NOMO-1 treated with dmso at 0.1 percent for 144 hours (cell line): ENCODE data around the gene NNMT.

Source experiments
- DNase-seq: peaks from one replicate; lab custom pipeline; 2025; ENCODE audit not compliant: unreplicated experiment; lab: John Stamatoyannopoulos, UW

Gene NNMT

GRCh38 chr11:114295676-114296604 is at the start of gene NNMT:
Gene NNMT, plus strand, starts transcription at chr11:114296399. Its CDS starts 158 bp downstream, at chr11:114296557.
- DNase-seq = no peak

- no peak for DNase-seq
These were observed 49.0 kb upstream of the NNMT start for GRCh38 chr11:114247070-114247789.

- DNase-seq = no peak
These were observed 46.0 kb upstream of the NNMT start for GRCh38 chr11:114250180-114250579.

GRCh38 chr11:114250993-114251814 is 45.0 kb upstream of the NNMT start:
- no peak for DNase-seq

GRCh38 chr11:114251815-114252337 is 44.3 kb upstream of the NNMT start:
- DNase-seq = no peak

DNA sequence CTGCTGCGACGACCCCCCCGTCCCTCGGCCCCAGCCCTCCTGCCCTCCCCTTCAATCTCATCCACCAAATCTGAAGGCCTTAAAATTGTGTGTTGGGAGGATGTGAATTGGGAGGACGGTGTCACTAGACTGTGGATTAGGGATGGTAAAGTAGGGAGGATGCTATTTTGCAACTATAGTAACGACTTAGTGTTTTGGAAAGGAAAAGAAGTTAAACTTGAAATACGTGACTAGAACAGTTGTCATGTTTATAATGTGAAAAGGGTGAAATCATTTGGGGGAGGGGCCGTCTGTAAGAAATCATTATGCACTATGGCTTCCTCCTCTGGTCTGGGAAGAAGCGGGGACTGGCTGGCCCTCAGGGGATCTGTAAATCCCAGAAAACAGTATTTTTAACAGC is 43.4 kb upstream of the NNMT start:
- DNase-seq = no peak

GRCh38 chr11:114253771-114254170 is 42.4 kb upstream of the NNMT start:
- DNase-seq = no peak

GRCh38 chr11:114254571-114255146 is 41.5 kb upstream of the NNMT start:
- no peak for DNase-seq

- DNase-seq = no peak
These were observed 40.9 kb upstream of the NNMT start for GRCh38 chr11:114255289-114255688.

GRCh38 chr11:114256176-114256966 is 39.8 kb upstream of the NNMT start:
- DNase-seq = no peak

DNA sequence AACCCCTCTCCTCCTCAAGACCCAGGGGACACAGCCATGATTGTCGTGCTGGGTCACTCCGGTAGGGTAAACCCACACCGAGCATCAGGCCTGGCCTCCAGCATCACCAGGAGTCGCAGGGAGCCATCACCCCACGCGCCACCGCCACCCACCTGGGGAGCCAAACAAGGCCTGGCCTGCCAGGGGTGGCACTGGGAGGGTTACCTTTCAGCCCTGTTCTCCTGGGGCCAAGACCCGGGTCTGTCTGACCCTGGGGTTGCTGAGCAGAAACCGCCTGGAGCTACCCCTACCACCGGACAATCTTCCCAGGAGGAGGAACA is 39.3 kb upstream of the NNMT start:
- no peak for DNase-seq

DNA sequence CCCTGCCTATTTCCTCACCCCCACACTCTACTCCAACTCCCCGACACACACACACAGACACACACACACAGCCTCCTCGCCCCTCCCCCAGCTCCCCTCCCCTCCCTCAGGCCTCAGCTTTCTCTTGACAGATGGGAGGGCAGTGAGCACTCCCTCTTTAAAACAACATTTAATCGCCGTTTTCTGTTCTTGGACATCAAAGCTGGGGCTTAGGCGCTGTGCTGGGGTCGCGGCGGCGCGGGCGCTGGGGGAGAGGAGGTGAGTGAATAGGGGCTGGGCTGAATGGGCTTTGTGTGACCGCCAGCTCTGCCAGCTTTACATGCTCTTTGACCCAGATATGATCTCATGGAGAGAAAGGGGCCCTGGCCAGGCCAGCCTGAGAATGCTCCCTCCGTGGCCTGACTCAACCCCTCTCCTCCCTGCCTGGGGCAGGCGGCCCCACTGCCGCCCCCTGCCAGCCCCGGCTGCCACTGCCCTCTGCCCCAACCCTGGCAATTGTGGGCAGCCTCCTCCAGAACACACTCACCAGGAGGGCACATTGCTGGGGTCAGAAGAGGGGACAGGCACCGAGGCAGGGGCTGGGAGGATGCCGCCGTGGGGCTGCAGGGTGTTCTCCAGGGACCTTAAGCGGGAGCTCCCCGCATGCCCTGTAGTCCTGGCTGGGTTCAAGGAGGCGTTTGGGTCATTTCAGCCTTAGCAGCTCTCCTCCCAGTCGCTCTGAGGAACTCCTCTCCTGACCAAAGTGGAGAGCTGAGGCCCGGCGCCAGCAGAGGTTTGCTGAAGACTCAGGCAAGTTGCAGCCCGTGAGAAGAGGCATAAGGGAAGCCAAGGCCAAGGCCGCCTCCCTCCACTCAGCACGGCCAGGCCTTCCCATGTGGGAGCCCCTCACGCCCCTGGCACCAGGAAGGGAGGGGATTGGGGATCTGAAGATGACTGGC is 38.3 kb upstream of the NNMT start:
- DNase-seq = no peak

GRCh38 chr11:114258696-114259095 is 37.5 kb upstream of the NNMT start:
- DNase-seq = peak; percentile 35

DNA sequence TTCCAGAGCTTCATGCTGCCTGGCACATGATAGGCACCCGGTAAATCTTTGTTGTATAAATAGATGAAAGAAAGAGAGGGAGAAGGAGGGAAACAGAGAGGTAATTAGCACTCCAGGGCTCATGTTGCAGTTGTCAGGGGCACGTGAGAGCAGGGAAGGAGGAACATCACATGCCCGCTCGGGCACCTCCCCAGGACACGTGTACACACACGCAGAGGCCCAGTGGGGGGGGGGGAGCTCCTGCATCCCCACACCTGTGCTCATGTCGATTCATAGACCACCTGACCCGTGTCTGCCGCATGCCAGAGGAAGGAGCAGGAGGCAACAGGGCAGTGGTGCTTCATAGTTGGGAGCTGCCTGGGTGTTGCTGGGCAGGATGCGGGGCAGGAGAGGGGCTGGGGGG is 37.1 kb upstream of the NNMT start:
- DNase-seq = no peak

- DNase-seq = no peak
These were observed 36.6 kb upstream of the NNMT start for GRCh38 chr11:114259551-114259983.

GRCh38 chr11:114260077-114260476 is 36.1 kb upstream of the NNMT start:
- no peak for DNase-seq

- no peak for DNase-seq
These were observed 35.7 kb upstream of the NNMT start for GRCh38 chr11:114260483-114260882.

- no peak for DNase-seq
These were observed 34.4 kb upstream of the NNMT start for GRCh38 chr11:114261791-114262190.
